AG04449 (cell line): ENCODE measurements around the gene ITPK1.

Source experiments
- CTCF ChIA-PET: fragments of 350-600 bp; formaldehyde crosslinking; extraction: SDS; loops from one replicate; lab custom pipeline; 2021; ENCODE audit warnings: antibody characterized with exemption; lab: Yijun Ruan, JAX
- POLR2A ChIA-PET: fragments of 400-600, 350-600 bp; formaldehyde crosslinking; extraction: SDS; loops from one replicate; lab custom pipeline; 2020; ENCODE audit warnings: antibody characterized with exemption, inconsistent platforms; lab: Yijun Ruan, JAX
- DNase-seq: peaks from one replicate; pipeline ENCODE4 v3.0.0-alpha.2; 2010; ENCODE audit warnings: low read depth, low spot score
- H3K4me3 ChIP-seq: 2 replicates; pipeline ENCODE4 v1.5.1; 2011; ENCODE audit warnings: low read depth, mild to moderate bottlenecking, control low read depth, low read length
- TF ChIP-seq, protein P1 (sequence below): IDR thresholded peaks from one replicate; pipeline ENCODE4 v1.5.1; 2011; ENCODE audit warnings: mild to moderate bottlenecking, moderate library complexity, low read length, control low read depth, inconsistent platforms; ENCODE audit not compliant: insufficient read depth; ENCODE audit errors: missing control alignments

ITPK1 gene

DNA sequence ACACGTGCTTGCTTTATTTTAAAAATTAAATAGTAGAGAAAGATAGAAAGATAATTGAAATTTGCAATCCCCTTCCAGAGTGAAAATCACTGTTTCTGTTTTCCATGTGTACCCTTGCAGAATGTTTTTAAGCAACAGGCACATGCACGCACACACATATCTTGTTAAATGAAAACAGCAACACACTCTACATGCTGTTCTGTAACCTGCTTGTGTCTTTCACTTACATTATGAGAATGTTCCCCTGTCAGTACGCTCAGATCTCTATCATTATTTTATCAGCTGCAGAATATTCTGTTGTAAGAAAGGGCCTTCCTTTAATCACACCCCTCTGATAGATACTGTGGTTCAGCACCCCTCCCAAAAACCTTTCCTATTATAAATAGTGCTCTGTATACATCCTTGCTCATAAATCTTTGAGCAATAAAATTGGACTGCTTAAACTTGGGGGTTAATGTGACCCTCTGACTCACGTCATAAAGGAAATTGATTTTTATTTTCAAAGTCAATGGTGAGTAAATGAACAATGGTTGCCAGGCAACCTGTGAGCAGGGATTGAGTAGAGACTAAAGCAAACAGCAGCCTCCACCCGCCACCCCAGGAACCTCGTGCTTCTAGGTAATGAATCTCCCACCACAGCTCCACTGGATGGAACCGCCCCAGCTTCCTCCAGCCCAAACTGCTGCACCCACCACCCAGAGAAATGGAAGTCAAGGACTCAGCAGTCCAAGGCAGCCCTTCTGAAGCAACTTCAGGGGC lies 224.7 kb downstream of the ITPK1 start:
- POLR2A ChIA-PET: no interaction called here
- no peak overlapping the region for H3K4me3 ChIP-seq
- TF ChIP-seq, protein P1, sequence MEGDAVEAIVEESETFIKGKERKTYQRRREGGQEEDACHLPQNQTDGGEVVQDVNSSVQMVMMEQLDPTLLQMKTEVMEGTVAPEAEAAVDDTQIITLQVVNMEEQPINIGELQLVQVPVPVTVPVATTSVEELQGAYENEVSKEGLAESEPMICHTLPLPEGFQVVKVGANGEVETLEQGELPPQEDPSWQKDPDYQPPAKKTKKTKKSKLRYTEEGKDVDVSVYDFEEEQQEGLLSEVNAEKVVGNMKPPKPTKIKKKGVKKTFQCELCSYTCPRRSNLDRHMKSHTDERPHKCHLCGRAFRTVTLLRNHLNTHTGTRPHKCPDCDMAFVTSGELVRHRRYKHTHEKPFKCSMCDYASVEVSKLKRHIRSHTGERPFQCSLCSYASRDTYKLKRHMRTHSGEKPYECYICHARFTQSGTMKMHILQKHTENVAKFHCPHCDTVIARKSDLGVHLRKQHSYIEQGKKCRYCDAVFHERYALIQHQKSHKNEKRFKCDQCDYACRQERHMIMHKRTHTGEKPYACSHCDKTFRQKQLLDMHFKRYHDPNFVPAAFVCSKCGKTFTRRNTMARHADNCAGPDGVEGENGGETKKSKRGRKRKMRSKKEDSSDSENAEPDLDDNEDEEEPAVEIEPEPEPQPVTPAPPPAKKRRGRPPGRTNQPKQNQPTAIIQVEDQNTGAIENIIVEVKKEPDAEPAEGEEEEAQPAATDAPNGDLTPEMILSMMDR: no peak
- DNase-seq: no peak
- CTCF ChIA-PET: no interaction called here

DNA sequence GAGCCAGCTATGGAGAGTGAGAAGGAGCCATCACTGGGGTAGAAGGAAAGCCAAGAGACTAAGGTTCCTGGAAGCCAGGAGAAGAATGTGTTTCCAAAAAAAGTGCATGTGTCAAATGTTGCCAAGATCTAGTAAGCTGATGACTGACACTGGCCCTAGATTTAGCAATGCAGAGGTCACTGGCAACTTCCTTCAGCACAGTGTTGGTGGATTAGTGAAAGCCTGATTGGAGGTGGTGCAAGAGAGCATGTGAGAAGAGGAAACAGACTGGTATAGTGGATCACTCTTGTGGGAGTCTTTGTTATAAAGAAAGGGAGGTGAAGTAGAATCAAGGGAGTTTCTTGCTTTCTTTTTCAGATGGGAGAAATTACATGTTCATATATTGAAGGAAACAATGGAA lies 226.8 kb downstream of the ITPK1 start:
- TF ChIP-seq, protein P1: no peak
- H3K4me3 ChIP-seq: no peak overlapping the region
- no peak for DNase-seq
- ChIA-PET POLR2A (no interaction called here), CTCF (no interaction called here)

DNA sequence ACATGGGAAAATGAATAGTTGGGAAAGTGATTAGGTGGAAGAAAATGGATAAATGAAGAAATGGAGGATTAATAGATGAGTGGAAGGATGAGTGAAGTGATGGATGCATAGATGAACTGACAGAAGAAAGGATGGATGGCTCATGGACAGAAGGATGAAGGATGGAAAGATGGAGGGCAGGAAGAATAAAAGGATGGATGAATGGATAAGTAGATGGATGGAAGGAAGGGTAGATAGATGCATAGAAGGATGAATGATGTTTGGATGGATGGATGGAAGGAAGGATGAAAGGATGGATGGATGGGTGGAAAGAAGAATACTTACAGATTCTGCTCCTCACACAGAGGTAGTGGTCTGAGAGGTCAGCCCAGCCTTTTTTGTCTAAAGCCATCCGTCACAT lies 228.6 kb downstream of the ITPK1 start:
- no peak for DNase-seq
- TF ChIP-seq, protein P1: no peak
- no peak overlapping the region for H3K4me3 ChIP-seq
- POLR2A ChIA-PET: no interaction called here
- CTCF ChIA-PET: no interaction called here
